Measurements from ENCODE around the gene PTH2. TPM values are rescaled to one million over a fixed set of nuclear protein-coding genes. Genes with fewer than 3 reads are reported as not detected.

The PTH2 gene
- total and polyA plus RNA-seq, 10 of the 15 experiments (the other 5 are each of a cell fraction or from before 2014, with no cell fraction given) = not detected

- no peak for DNase-seq (ENCODE audit: low read depth, low spot score)
- Histone ChIP-seq H3K79me2 (ENCODE audit: control insufficient read depth, insufficient read depth, low read length) (no peaks in the 10 kb centered on the region), H4K20me1 (ENCODE audit: control insufficient read depth, insufficient read depth) (no peaks in the 10 kb centered on the region), H3K27ac (ENCODE audit: control insufficient read depth, insufficient read depth) (no peak overlapping the region), H3K4me3 (no peak overlapping the region), H3K9me3 (replicated peaks; ENCODE audit: control insufficient read depth, insufficient read depth, low read length) (no peaks in the 10 kb centered on the region), H3K4me1 (ENCODE audit: control insufficient read depth, insufficient read depth, low read length) (no peaks in the 10 kb centered on the region), H3K36me3 (ENCODE audit: control insufficient read depth in 2 of 2, insufficient read depth in 2 of 2, low read length in 1 of 2) (no peaks in the 10 kb centered on the region), H3K27me3 (replicated peaks in 1 of 2; ENCODE audit: control insufficient read depth in 2 of 2, insufficient read depth in 2 of 2, low read length in 1 of 2) (no peaks in the 10 kb centered on the region; a peak in 1 of 4 replicates), H3K9ac (ENCODE audit: control insufficient read depth, insufficient read depth, low read length) (no peak overlapping the region), H3K4me2 (ENCODE audit: control insufficient read depth, insufficient read depth) (no peak overlapping the region), H2AFZ (ENCODE audit: control insufficient read depth, low read depth, low read length) (no peak overlapping the region)
- POLR2A ChIA-PET = interaction anchor here (0.5 kb wide), 1 partner anchor 59 kb away, joined by 5 read pairs; no protein-coding TSS in a partner anchor
- 30% methylated on average over 3 of the region's 3 CpGs for WGBS (ENCODE audit: insufficient coverage, insufficient replicate concordance, low lambda C conversion rate, missing lambda C conversion rate)
- intact Hi-C loops (cut with micrococcal nuclease; ENCODE audit: unreplicated experiment) (no loop called here), in situ Hi-C loops (cut with MboI) (no loop called here)
- FAIRE-seq = no peak
- RAD21 ChIA-PET (ENCODE audit: unreplicated experiment) = interaction anchor here (1.4 kb wide), 1 partner anchor 10 kb away, joined by 3 read pairs; no protein-coding TSS in a partner anchor
- TF ChIP-seq GABPA (IDR thresholded peaks at IDR 0.05; ENCODE audit: low read depth) (no peak), MEF2A (IDR thresholded peaks at IDR 0.05; ENCODE audit: insufficient read depth, low read depth, low read length) (no peak), HDGF (IDR thresholded peaks at IDR 0.05) (no peak), ZNF207 (IDR thresholded peaks at IDR 0.05; ENCODE audit: borderline replicate concordance) (no peak), POLR2A (IDR thresholded peaks at IDR 0.05; ENCODE audit: low read depth, low read length) (no peak), HSF1 (IDR thresholded peaks at IDR 0.05; ENCODE audit: low read depth, low read length) (no peak), ATF7 (IDR thresholded peaks at IDR 0.05; ENCODE audit: low read depth) (no peak), MEF2B (IDR thresholded peaks at IDR 0.05; ENCODE audit: partially characterized antibody, poor library complexity, severe bottlenecking) (no peak), ASH2L (IDR thresholded peaks at IDR 0.05; ENCODE audit: borderline replicate concordance, low read depth) (no peak), STAT1 (conservative IDR thresholded peaks at IDR 0.05) (no peak), RELB (IDR thresholded peaks at IDR 0.05; ENCODE audit: low read depth) (no peak), PML (IDR thresholded peaks at IDR 0.05; ENCODE audit: low read length) (no peak), SMAD5 (IDR thresholded peaks at IDR 0.05; ENCODE audit: low read depth) (no peak), BCLAF1 (IDR thresholded peaks at IDR 0.05) (no peak), FOS (IDR thresholded peaks at IDR 0.05; ENCODE audit: borderline replicate concordance, extremely low read depth, insufficient read length) (no peak), ESRRA (IDR thresholded peaks at IDR 0.05; ENCODE audit: low read length) (no peak), BCL11A (IDR thresholded peaks at IDR 0.05; ENCODE audit: low read depth, low read length) (no peak), POU2F2 (IDR thresholded peaks at IDR 0.05; ENCODE audit: borderline replicate concordance, low read depth, low read length) (no peak), YY1 (IDR thresholded peaks at IDR 0.05; ENCODE audit: low read depth, low read length) (no peak)
- SMC1A ChIA-PET (ENCODE audit: uncharacterized antibody, unreplicated experiment) = interaction anchor here (0.6 to 1.2 kb wide), 3 partner anchors 8 to 299 kb away, joined by 3 read pairs; partner anchors contain the start of gene KASH5
- no peak for ATAC-seq
- BruUV-seq (replicated peaks) = no TSS peak
- CTCF ChIA-PET = interaction anchor here (0.9 to 1.4 kb wide), 7 partner anchors 11 to 190 kb away, joined by 3 to 8 read pairs (median 3); no protein-coding TSS in a partner anchor
Observed at GRCh38 chr19:49380391-49380790, 42.9 kb downstream of the PTH2 start.

Measured in GM12878 (cell line).